ENCODE data around the gene HPCAL4. TPM values are rescaled to one million over a fixed set of nuclear protein-coding genes. Genes with fewer than 3 reads are reported as not detected.
A peak's percentile ranks its signal among the peaks of the same experiment; 100 is the strongest.

The HPCAL4 gene
- total RNA-seq, 1 experiment from 2014 or later: 0.14 TPM

DNA sequence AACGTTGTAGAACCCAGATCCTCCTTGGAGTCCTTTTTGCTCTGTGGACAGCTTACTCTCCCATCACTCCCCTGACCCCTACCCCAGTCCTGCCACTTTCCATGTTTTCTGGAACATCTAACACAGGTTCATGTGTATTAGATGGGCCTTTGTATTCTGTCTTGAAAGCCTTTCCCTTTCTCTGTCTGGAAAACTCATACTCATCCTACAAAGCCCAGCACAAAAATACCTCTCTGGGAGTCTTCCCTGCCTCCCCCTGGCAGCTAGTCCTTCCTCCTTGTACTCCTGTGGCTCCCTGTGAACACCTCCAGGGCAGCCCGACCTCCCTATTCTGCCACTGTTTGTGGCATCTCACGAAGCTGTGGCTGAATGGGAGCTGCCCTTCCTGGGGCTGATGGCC is 44.0 kb downstream of the HPCAL4 start:
- CTCF ChIA-PET: interaction anchor here (0.9 to 2.5 kb wide), 3 partner anchors 41 to 70 kb away, joined by 3 to 15 read pairs (median 4); partner anchors contain the start of gene PABPC4
- Mint-ChIP-seq H3K27ac (ENCODE audit: unreplicated experiment) (peak overlapping the region; percentile 64), H3K27me3 (ENCODE audit: insufficient read depth, unreplicated experiment) (no peaks in the 10 kb centered on the region), H3K4me1 (ENCODE audit: low read depth, unreplicated experiment) (peaks cover 7% of the 10 kb centered on the region), H3K4me3 (ENCODE audit: unreplicated experiment) (no peak overlapping the region), H3K9me3 (ENCODE audit: unreplicated experiment) (no peaks in the 10 kb centered on the region), H3K36me3 (ENCODE audit: insufficient read depth, unreplicated experiment) (peaks cover 4% of the 10 kb centered on the region)
- Histone ChIP-seq H3K27me3 (replicated peaks; ENCODE audit: control insufficient read depth, insufficient read depth, low read length) (no peaks in the 10 kb centered on the region), H3K9me3 (no peaks in the 10 kb centered on the region), H3K36me3 (ENCODE audit: control insufficient read depth, insufficient read depth, low read length) (no peaks in the 10 kb centered on the region), H3K4me1 (peaks cover 5% of the 10 kb centered on the region), H3K4me3 (ENCODE audit: low read depth, low read length) (no peak overlapping the region)
- DNase-seq: no peak
- no TSS peak for BruUV-seq (replicated peaks)
- intact Hi-C loops (cut with micrococcal nuclease; ENCODE audit: unreplicated experiment): no loop called here
- POLR2A ChIA-PET: no interaction called here
- TF ChIP-seq, protein P1, sequence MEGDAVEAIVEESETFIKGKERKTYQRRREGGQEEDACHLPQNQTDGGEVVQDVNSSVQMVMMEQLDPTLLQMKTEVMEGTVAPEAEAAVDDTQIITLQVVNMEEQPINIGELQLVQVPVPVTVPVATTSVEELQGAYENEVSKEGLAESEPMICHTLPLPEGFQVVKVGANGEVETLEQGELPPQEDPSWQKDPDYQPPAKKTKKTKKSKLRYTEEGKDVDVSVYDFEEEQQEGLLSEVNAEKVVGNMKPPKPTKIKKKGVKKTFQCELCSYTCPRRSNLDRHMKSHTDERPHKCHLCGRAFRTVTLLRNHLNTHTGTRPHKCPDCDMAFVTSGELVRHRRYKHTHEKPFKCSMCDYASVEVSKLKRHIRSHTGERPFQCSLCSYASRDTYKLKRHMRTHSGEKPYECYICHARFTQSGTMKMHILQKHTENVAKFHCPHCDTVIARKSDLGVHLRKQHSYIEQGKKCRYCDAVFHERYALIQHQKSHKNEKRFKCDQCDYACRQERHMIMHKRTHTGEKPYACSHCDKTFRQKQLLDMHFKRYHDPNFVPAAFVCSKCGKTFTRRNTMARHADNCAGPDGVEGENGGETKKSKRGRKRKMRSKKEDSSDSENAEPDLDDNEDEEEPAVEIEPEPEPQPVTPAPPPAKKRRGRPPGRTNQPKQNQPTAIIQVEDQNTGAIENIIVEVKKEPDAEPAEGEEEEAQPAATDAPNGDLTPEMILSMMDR (IDR thresholded peaks at IDR 0.05; ENCODE audit: insufficient read depth in 1 of 2, low read depth in 1 of 2, low read length in 1 of 2, severe bottlenecking in 1 of 2, unreplicated experiment in 1 of 2): no peak

DNA sequence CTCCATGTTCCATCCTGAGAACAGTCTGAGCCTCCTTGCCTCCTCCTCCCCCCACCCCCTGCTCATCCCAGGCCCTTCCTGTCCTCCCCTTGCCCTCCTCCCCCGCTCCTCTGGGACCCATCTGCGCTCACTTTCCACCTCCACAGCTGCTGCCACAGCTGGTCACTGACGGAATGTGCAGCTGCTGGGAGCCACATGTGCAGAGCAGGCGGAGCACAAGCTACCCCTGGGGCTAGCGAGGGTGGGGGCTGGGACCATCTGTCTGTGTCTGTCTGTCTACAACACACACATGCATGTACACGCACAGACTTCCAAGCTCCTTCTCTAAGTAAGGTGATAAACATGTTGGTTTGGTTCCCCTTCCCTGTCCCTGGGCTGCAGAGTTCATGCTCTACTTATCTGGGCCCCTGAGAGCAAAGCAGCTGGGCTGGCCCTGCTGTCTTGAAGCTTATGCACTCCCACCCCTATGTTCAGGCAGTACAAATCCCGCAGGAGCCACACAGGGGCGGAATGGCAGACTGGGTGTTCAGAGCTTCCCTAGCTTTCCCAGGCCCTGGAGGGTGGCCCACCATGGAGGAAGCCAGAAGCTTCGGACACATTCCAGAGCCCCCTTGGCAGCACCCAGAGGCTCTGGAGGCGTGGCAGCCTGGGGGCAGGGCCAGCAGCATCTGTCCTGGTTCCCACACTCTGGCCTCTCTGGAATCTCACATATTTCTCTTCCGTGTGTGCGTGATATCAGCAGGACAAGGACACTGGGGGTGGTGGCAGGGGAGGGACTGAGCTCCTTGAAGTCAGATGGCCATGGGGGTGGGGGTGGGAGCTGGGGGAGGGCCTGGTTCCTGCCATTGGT is 44.8 kb downstream of the HPCAL4 start:
- DNase-seq: peak; percentile 52 to 73
- CTCF ChIA-PET: interaction anchor here (0.5 to 2.5 kb wide), 6 partner anchors 11 to 548 kb away, joined by 3 to 15 read pairs (median 4); partner anchors contain the start of gene PABPC4
- POLR2A ChIA-PET: interaction anchor here (0.6 kb wide), 1 partner anchor 1620 kb away, joined by 5 read pairs; no protein-coding TSS in a partner anchor
- Mint-ChIP-seq H3K9me3 (ENCODE audit: unreplicated experiment) (no peaks in the 10 kb centered on the region), H3K27me3 (ENCODE audit: insufficient read depth, unreplicated experiment) (no peaks in the 10 kb centered on the region), H3K36me3 (ENCODE audit: insufficient read depth, unreplicated experiment) (peaks cover 4% of the 10 kb centered on the region), H3K27ac (ENCODE audit: unreplicated experiment) (peak overlapping the region; percentile 64), H3K4me3 (ENCODE audit: unreplicated experiment) (no peak overlapping the region), H3K4me1 (ENCODE audit: low read depth, unreplicated experiment) (peaks cover 7% of the 10 kb centered on the region)
- BruUV-seq (replicated peaks): no TSS peak
- Histone ChIP-seq H3K36me3 (ENCODE audit: control insufficient read depth, insufficient read depth, low read length) (no peaks in the 10 kb centered on the region), H3K9me3 (no peaks in the 10 kb centered on the region), H3K4me3 (ENCODE audit: low read depth, low read length) (no peak overlapping the region), H3K4me1 (peaks cover 5% of the 10 kb centered on the region), H3K27me3 (replicated peaks; ENCODE audit: control insufficient read depth, insufficient read depth, low read length) (no peaks in the 10 kb centered on the region)
- TF ChIP-seq, protein P1 (IDR thresholded peaks at IDR 0.05; ENCODE audit: insufficient read depth in 1 of 2, low read depth in 1 of 2, low read length in 1 of 2, severe bottlenecking in 1 of 2, unreplicated experiment in 1 of 2): no peak
- intact Hi-C loops (cut with micrococcal nuclease; ENCODE audit: unreplicated experiment): no loop called here

DNA sequence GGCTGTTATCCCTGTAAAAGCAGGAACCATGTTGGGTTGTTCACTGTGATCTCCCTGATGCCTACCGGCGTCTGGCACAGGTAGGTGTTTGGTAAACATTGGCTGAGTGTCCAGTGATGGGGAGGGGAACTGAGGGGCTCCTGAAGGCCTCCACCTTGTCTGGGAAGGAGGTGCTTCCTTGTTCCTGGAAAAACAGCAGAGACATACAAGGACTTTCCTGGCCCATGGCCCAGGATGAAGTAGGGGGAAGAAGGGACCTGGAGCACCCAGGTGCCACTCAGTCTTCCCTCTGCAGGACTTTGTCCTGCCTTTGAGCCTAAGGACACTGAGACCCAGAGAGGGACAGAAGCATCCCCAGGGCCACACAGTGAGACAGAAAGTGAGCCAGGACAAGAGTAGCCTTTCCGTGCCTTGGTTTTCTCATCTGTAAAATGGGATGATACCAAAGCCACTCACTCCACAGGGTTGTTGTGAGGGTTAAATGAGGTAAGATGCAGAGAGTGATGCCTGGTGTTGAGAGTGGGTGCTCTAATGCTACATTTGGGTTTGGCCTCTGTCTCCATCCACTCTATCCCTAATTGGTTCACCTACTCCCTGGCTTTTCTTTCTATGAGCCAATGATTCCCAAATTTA is 45.7 kb downstream of the HPCAL4 start:
- Mint-ChIP-seq H3K36me3 (ENCODE audit: insufficient read depth, unreplicated experiment) (peaks cover 4% of the 10 kb centered on the region), H3K9me3 (ENCODE audit: unreplicated experiment) (no peaks in the 10 kb centered on the region), H3K4me1 (ENCODE audit: low read depth, unreplicated experiment) (peaks cover 7% of the 10 kb centered on the region), H3K27me3 (ENCODE audit: insufficient read depth, unreplicated experiment) (no peaks in the 10 kb centered on the region), H3K4me3 (ENCODE audit: unreplicated experiment) (no peak overlapping the region), H3K27ac (ENCODE audit: unreplicated experiment) (no peak overlapping the region)
- Histone ChIP-seq H3K36me3 (ENCODE audit: control insufficient read depth, insufficient read depth, low read length) (no peaks in the 10 kb centered on the region), H3K4me1 (peaks cover 5% of the 10 kb centered on the region), H3K27me3 (replicated peaks; ENCODE audit: control insufficient read depth, insufficient read depth, low read length) (no peaks in the 10 kb centered on the region), H3K4me3 (ENCODE audit: low read depth, low read length) (no peak overlapping the region), H3K9me3 (no peaks in the 10 kb centered on the region)
- no peak for DNase-seq
- no TSS peak for BruUV-seq (replicated peaks)
- ChIA-PET POLR2A (no interaction called here), CTCF (interaction anchor here (0.5 to 2.5 kb wide), 3 partner anchors 39 to 547 kb away, joined by 3 to 15 read pairs (median 4); no protein-coding TSS in a partner anchor)
- intact Hi-C loops (cut with micrococcal nuclease; ENCODE audit: unreplicated experiment): no loop called here
- TF ChIP-seq, protein P1 (IDR thresholded peaks at IDR 0.05; ENCODE audit: insufficient read depth in 1 of 2, low read depth in 1 of 2, low read length in 1 of 2, severe bottlenecking in 1 of 2, unreplicated experiment in 1 of 2): no peak
